Measurements from ENCODE around the gene SNUPN. TPM values are rescaled to one million over a fixed set of nuclear protein-coding genes. Genes with fewer than 3 reads are reported as not detected.

Gene SNUPN
- total RNA-seq, 1 experiment from 2014 or later, result 34.6 TPM

DNA sequence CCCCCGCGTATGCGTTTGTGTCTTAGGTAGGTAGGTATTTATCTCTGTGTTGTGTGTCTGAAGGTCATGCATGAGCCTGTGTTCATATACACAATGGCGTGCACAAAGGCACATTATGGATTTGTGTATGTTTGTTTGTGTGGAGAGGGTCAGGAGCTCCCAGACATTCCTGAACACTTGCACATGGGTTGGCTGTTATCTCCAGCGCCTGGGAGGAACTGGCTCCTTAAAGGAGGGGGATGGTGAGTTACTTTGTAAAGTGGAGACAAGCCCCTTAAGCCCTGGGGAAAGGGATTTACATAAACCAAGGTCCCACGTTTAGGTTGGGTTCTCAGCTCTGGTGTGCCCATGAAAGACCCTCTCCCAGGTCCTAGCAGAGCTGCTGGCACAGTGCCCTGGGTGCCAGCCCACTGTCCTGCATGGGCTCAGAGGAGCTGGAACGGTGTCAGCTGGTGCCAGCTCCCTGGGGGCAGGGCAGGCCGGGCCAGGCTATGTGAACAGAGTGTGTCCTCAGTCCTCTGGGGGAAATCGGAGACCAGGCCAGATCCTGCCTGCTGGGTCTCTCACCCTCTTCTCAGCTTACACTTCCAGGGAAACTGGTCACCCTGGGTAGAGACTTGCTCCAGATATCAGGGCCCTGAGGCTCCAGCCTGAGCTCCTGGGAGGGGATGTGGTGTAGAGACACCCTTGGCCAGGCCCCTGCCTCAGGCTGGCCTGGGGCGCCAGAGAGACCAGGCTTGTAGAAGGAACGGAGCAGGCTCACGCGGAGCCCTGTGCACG, 47.3 kb upstream of the SNUPN start:
- Histone ChIP-seq H3K4me1 (ENCODE audit: insufficient read depth, low read length, poor library complexity, severe bottlenecking) (peaks cover 9% of the 10 kb centered on the region), H3K9me3 (ENCODE audit: low read depth, low read length, poor library complexity, severe bottlenecking) (no peaks in the 10 kb centered on the region), H3K36me3 (ENCODE audit: insufficient read depth, low read length, poor library complexity, severe bottlenecking) (no peaks in the 10 kb centered on the region), H3K27me3 (replicated peaks; ENCODE audit: insufficient read depth, low read depth, low read length, poor library complexity) (no peaks in the 10 kb centered on the region), H3K4me3 (ENCODE audit: low read depth, low read length, poor library complexity, severe bottlenecking) (no peak overlapping the region), H3K27ac (ENCODE audit: low read depth, low read length, poor library complexity, severe bottlenecking) (no peak overlapping the region)
- intact Hi-C loops (cut with micrococcal nuclease; ENCODE audit: unreplicated experiment), result no loop called here
- CTCF ChIA-PET, result no interaction called here
- DNase-seq (ENCODE audit: low spot score), result no peak
- POLR2A ChIA-PET (ENCODE audit: low non-redundant PET), result interaction anchor here (0.6 kb wide), 1 partner anchor 18 kb away, joined by 3 read pairs; no protein-coding TSS in a partner anchor
- no TSS peak for BruUV-seq (replicated peaks)
- no peak for TF ChIP-seq EZH2 (IDR thresholded peaks at IDR 0.05; ENCODE audit: borderline replicate concordance, low read depth, low read length, poor library complexity, severe bottlenecking)
- TF ChIP-seq, protein P1, sequence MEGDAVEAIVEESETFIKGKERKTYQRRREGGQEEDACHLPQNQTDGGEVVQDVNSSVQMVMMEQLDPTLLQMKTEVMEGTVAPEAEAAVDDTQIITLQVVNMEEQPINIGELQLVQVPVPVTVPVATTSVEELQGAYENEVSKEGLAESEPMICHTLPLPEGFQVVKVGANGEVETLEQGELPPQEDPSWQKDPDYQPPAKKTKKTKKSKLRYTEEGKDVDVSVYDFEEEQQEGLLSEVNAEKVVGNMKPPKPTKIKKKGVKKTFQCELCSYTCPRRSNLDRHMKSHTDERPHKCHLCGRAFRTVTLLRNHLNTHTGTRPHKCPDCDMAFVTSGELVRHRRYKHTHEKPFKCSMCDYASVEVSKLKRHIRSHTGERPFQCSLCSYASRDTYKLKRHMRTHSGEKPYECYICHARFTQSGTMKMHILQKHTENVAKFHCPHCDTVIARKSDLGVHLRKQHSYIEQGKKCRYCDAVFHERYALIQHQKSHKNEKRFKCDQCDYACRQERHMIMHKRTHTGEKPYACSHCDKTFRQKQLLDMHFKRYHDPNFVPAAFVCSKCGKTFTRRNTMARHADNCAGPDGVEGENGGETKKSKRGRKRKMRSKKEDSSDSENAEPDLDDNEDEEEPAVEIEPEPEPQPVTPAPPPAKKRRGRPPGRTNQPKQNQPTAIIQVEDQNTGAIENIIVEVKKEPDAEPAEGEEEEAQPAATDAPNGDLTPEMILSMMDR (conservative IDR thresholded peaks at IDR 0.05; ENCODE audit: low read depth, low read length), result no peak

- H3K27me3 ChIP-seq (replicated peaks; ENCODE audit: insufficient read depth, low read depth, low read length, poor library complexity), result no peaks in the 10 kb centered on the region
- intact Hi-C loops (cut with micrococcal nuclease; ENCODE audit: unreplicated experiment), result no loop called here
- no peak for TF ChIP-seq EZH2 (IDR thresholded peaks at IDR 0.05; ENCODE audit: borderline replicate concordance, low read depth, low read length, poor library complexity, severe bottlenecking)
- TF ChIP-seq, protein P1 (conservative IDR thresholded peaks at IDR 0.05; ENCODE audit: low read depth, low read length), result no peak
- no peaks in the 10 kb centered on the region for H3K9me3 ChIP-seq (ENCODE audit: low read depth, low read length, poor library complexity, severe bottlenecking)
- BruUV-seq (replicated peaks), result no TSS peak
- no peaks in the 10 kb centered on the region for H3K36me3 ChIP-seq (ENCODE audit: insufficient read depth, low read length, poor library complexity, severe bottlenecking)
- H3K4me3 ChIP-seq (ENCODE audit: low read depth, low read length, poor library complexity, severe bottlenecking), result no peak overlapping the region
- ChIA-PET CTCF (no interaction called here), POLR2A (ENCODE audit: low non-redundant PET) (no interaction called here)
- peaks cover 10% of the 10 kb centered on the region for H3K4me1 ChIP-seq (ENCODE audit: insufficient read depth, low read length, poor library complexity, severe bottlenecking)
- no peak for DNase-seq (ENCODE audit: low spot score)
- no peak overlapping the region for H3K27ac ChIP-seq (ENCODE audit: low read depth, low read length, poor library complexity, severe bottlenecking)
These were observed 46.4 kb upstream of the SNUPN start for GRCh38 chr15:75671730-75672602.

- intact Hi-C loops (cut with micrococcal nuclease; ENCODE audit: unreplicated experiment), result loop anchor here (10.0 kb wide), 1 partner anchor 645 kb away; the partner anchor contains the start of gene PPCDC
- H3K27ac ChIP-seq (ENCODE audit: low read depth, low read length, poor library complexity, severe bottlenecking), result no peak overlapping the region
- no TSS peak for BruUV-seq (replicated peaks)
- H3K36me3 ChIP-seq (ENCODE audit: insufficient read depth, low read length, poor library complexity, severe bottlenecking), result no peaks in the 10 kb centered on the region
- no peak overlapping the region for H3K4me3 ChIP-seq (ENCODE audit: low read depth, low read length, poor library complexity, severe bottlenecking)
- ChIA-PET POLR2A (ENCODE audit: low non-redundant PET) (no interaction called here), CTCF (no interaction called here)
- no peaks in the 10 kb centered on the region for H3K9me3 ChIP-seq (ENCODE audit: low read depth, low read length, poor library complexity, severe bottlenecking)
- peaks cover 18% of the 10 kb centered on the region for H3K4me1 ChIP-seq (ENCODE audit: insufficient read depth, low read length, poor library complexity, severe bottlenecking)
- H3K27me3 ChIP-seq (replicated peaks; ENCODE audit: insufficient read depth, low read depth, low read length, poor library complexity), result no peaks in the 10 kb centered on the region
- no peak for DNase-seq (ENCODE audit: low spot score)
- no peak for TF ChIP-seq EZH2 (IDR thresholded peaks at IDR 0.05; ENCODE audit: borderline replicate concordance, low read depth, low read length, poor library complexity, severe bottlenecking)
- TF ChIP-seq, protein P1 (conservative IDR thresholded peaks at IDR 0.05; ENCODE audit: low read depth, low read length), result no peak
These were observed 44.3 kb upstream of the SNUPN start for GRCh38 chr15:75669879-75670212.

Data from A673 (cell line).